ENCODE data around the gene LRRC17. TPM values are rescaled to one million over a fixed set of nuclear protein-coding genes. Genes with fewer than 3 reads are reported as not detected.
"Not testable (repeated sequence)": the region's sequence is repeated elsewhere in the genome, so short reads cannot be mapped to it uniquely, and the experiment has no call there.

LRRC17 gene
- total RNA-seq, 3 donors from 2014 or later, result 0.14 TPM; not detected in 2

- not testable (repeated sequence) for H3K4me3 Mint-ChIP-seq; H3K4me1 Mint-ChIP-seq (ENCODE audit: low read depth); DNase-seq; ATAC-seq; H3K27me3 Mint-ChIP-seq (ENCODE audit: low read depth); H3K36me3 Mint-ChIP-seq (ENCODE audit: insufficient read depth); H3K9me3 Mint-ChIP-seq
Observed at GRCh38 chr7:102977586-102977985, 64.8 kb downstream of the LRRC17 start.

- no peak for DNase-seq
- no peaks in the 10 kb centered on the region for H3K27me3 Mint-ChIP-seq (ENCODE audit: low read depth)
- ATAC-seq, result no peak
Observed at GRCh38 chr7:102978284-102978683, 65.5 kb downstream of the LRRC17 start.

GRCh38 chr7:102979670-102980069 is 66.9 kb downstream of the LRRC17 start:
- Mint-ChIP-seq H3K9me3 (no peaks in the 10 kb centered on the region), H3K4me3 (no peak overlapping the region), H3K36me3 (ENCODE audit: insufficient read depth) (no peaks in the 10 kb centered on the region), H3K4me1 (ENCODE audit: low read depth) (no peaks in the 10 kb centered on the region), H3K27me3 (ENCODE audit: low read depth) (no peaks in the 10 kb centered on the region)
- no peak for ATAC-seq
- no peak for DNase-seq

More at GRCh38 chr7:102978284-102978683, 65.5 kb downstream of the LRRC17 start:
- Mint-ChIP-seq H3K4me3 (no peak overlapping the region), H3K9me3 (no peaks in the 10 kb centered on the region), H3K36me3 (ENCODE audit: insufficient read depth) (no peaks in the 10 kb centered on the region), H3K4me1 (ENCODE audit: low read depth) (no peaks in the 10 kb centered on the region)

- ATAC-seq, result no peak
- H3K27me3 Mint-ChIP-seq (ENCODE audit: low read depth), result no peaks in the 10 kb centered on the region
- no peak for DNase-seq
- no peaks in the 10 kb centered on the region for H3K4me1 Mint-ChIP-seq (ENCODE audit: low read depth)
- H3K36me3 Mint-ChIP-seq (ENCODE audit: insufficient read depth), result no peaks in the 10 kb centered on the region
- H3K9me3 Mint-ChIP-seq, result no peaks in the 10 kb centered on the region
- H3K4me3 Mint-ChIP-seq, result no peak overlapping the region
Observed at GRCh38 chr7:102981451-102981850, 68.7 kb downstream of the LRRC17 start.

GRCh38 chr7:102982235-102982634 is 69.4 kb downstream of the LRRC17 start:
- Mint-ChIP-seq H3K4me1 (ENCODE audit: low read depth) (no peaks in the 10 kb centered on the region), H3K36me3 (ENCODE audit: insufficient read depth) (no peaks in the 10 kb centered on the region), H3K27me3 (ENCODE audit: low read depth) (no peaks in the 10 kb centered on the region), H3K4me3 (no peak overlapping the region), H3K9me3 (no peaks in the 10 kb centered on the region)
- ATAC-seq (no peak), DNase-seq (no peak)

GRCh38 chr7:102983602-102984001 is 70.8 kb downstream of the LRRC17 start:
- H3K4me1 Mint-ChIP-seq (ENCODE audit: low read depth), result no peaks in the 10 kb centered on the region
- no peak for ATAC-seq
- DNase-seq, result no peak
- no peak overlapping the region for H3K4me3 Mint-ChIP-seq
- H3K36me3 Mint-ChIP-seq (ENCODE audit: insufficient read depth), result no peaks in the 10 kb centered on the region
- no peaks in the 10 kb centered on the region for H3K27me3 Mint-ChIP-seq (ENCODE audit: low read depth)
- H3K9me3 Mint-ChIP-seq, result no peaks in the 10 kb centered on the region

- H3K9me3 Mint-ChIP-seq, result no peaks in the 10 kb centered on the region
- DNase-seq, result no peak
- no peaks in the 10 kb centered on the region for H3K36me3 Mint-ChIP-seq (ENCODE audit: insufficient read depth)
- no peaks in the 10 kb centered on the region for H3K4me1 Mint-ChIP-seq (ENCODE audit: low read depth)
- H3K27me3 Mint-ChIP-seq (ENCODE audit: low read depth), result no peaks in the 10 kb centered on the region
- ATAC-seq, result no peak
- no peak overlapping the region for H3K4me3 Mint-ChIP-seq
Observed at GRCh38 chr7:102985176-102985783, 72.5 kb downstream of the LRRC17 start.

GRCh38 chr7:102988088-102988487 is 75.3 kb downstream of the LRRC17 start:
- Mint-ChIP-seq H3K4me1 (ENCODE audit: low read depth) (no peaks in the 10 kb centered on the region), H3K36me3 (ENCODE audit: insufficient read depth) (no peaks in the 10 kb centered on the region), H3K9me3 (no peaks in the 10 kb centered on the region), H3K4me3 (no peak overlapping the region), H3K27me3 (ENCODE audit: low read depth) (no peaks in the 10 kb centered on the region)
- ATAC-seq, result no peak
- no peak for DNase-seq

GRCh38 chr7:102988631-102989560 is 76.1 kb downstream of the LRRC17 start:
- Mint-ChIP-seq H3K27me3 (ENCODE audit: low read depth) (no peaks in the 10 kb centered on the region), H3K4me3 (no peak overlapping the region), H3K9me3 (no peaks in the 10 kb centered on the region), H3K4me1 (ENCODE audit: low read depth) (no peaks in the 10 kb centered on the region), H3K36me3 (ENCODE audit: insufficient read depth) (no peaks in the 10 kb centered on the region)
- ATAC-seq (no peak), DNase-seq (no peak)

- ATAC-seq (no peak), DNase-seq (no peak)
- Mint-ChIP-seq H3K4me3 (no peak overlapping the region), H3K36me3 (ENCODE audit: insufficient read depth) (no peaks in the 10 kb centered on the region), H3K9me3 (no peaks in the 10 kb centered on the region), H3K4me1 (ENCODE audit: low read depth) (no peaks in the 10 kb centered on the region), H3K27me3 (ENCODE audit: low read depth) (no peaks in the 10 kb centered on the region)
Observed at GRCh38 chr7:102990642-102991041, 77.8 kb downstream of the LRRC17 start.

GRCh38 chr7:102991077-102991539 is 78.3 kb downstream of the LRRC17 start:
- Mint-ChIP-seq H3K36me3 (ENCODE audit: insufficient read depth) (no peaks in the 10 kb centered on the region), H3K4me1 (ENCODE audit: low read depth) (no peaks in the 10 kb centered on the region), H3K4me3 (no peak overlapping the region), H3K9me3 (no peaks in the 10 kb centered on the region), H3K27me3 (ENCODE audit: low read depth) (no peaks in the 10 kb centered on the region)
- DNase-seq, result no peak
- ATAC-seq, result no peak

GRCh38 chr7:102991540-102992214 is 78.9 kb downstream of the LRRC17 start:
- Mint-ChIP-seq H3K9me3 (no peaks in the 10 kb centered on the region), H3K36me3 (ENCODE audit: insufficient read depth) (no peaks in the 10 kb centered on the region), H3K27me3 (ENCODE audit: low read depth) (no peaks in the 10 kb centered on the region), H3K4me3 (no peak overlapping the region), H3K4me1 (ENCODE audit: low read depth) (no peaks in the 10 kb centered on the region)
- peak; percentile 57 to 59 for ATAC-seq
- no peak for DNase-seq

GRCh38 chr7:102992509-102992937 is 79.7 kb downstream of the LRRC17 start:
- no peak for ATAC-seq

GRCh38 chr7:102992938-102993717 is 80.3 kb downstream of the LRRC17 start:
- no peaks in the 10 kb centered on the region for H3K27me3 Mint-ChIP-seq (ENCODE audit: low read depth)
- ATAC-seq, result no peak
- no peak for DNase-seq
- no peaks in the 10 kb centered on the region for H3K4me1 Mint-ChIP-seq (ENCODE audit: low read depth)
- H3K36me3 Mint-ChIP-seq (ENCODE audit: insufficient read depth), result no peaks in the 10 kb centered on the region
- no peak overlapping the region for H3K4me3 Mint-ChIP-seq
- no peaks in the 10 kb centered on the region for H3K9me3 Mint-ChIP-seq

More at GRCh38 chr7:102992509-102992937, 79.7 kb downstream of the LRRC17 start:
- H3K4me3 Mint-ChIP-seq, result no peak overlapping the region
- H3K4me1 Mint-ChIP-seq (ENCODE audit: low read depth), result no peaks in the 10 kb centered on the region
- no peaks in the 10 kb centered on the region for H3K27me3 Mint-ChIP-seq (ENCODE audit: low read depth)
- DNase-seq, result no peak
- no peaks in the 10 kb centered on the region for H3K36me3 Mint-ChIP-seq (ENCODE audit: insufficient read depth)
- no peaks in the 10 kb centered on the region for H3K9me3 Mint-ChIP-seq
